C4-2B (cell line): ENCODE results near the gene MRPS23.
A peak's percentile ranks its signal among the peaks of the same experiment; 100 is the strongest.

ENCODE experiments used
- CTCF ChIP-seq: fragments of 450-650 bp; conservative IDR thresholded peaks from 2 replicates; pipeline ENCODE4 v1.5.1; 2017; ENCODE audit warnings: mild to moderate bottlenecking
- ZFX ChIP-seq: fragments of 450-650 bp; IDR thresholded peaks from 2 replicates; pipeline ENCODE4 v1.6.1; 2017

- peak; percentile 97 for TF ChIP-seq CTCF
- TF ChIP-seq ZFX = no peak
Observed at GRCh38 chr17:57833179-57833939, 16.5 kb downstream of the MRPS23 start.
